Activated effector memory CD4-positive, alpha-beta T cell treated with anti-CD3 and anti-CD28 coated beads, Interleukin-2, amount 50 U/mL, for 16 hours (primary cell): ENCODE results near the gene IPO13.

Experiments used
- DNase-seq: peaks from one replicate; pipeline ENCODE4 v3.0.0-alpha.2; 2020

IPO13 gene

GRCh38 chr1:43931711-43932660 is 14.8 kb upstream of the IPO13 start:
- no peak for DNase-seq

- DNase-seq = no peak
These were observed 13.9 kb upstream of the IPO13 start for GRCh38 chr1:43932786-43933385.

GRCh38 chr1:43933386-43934100 is 13.2 kb upstream of the IPO13 start, which contains the start of gene ARTN:
Gene ARTN (plus strand): TSS chr1:43933801. CDS start chr1:43935657, 1,856 bp downstream.
- DNase-seq = no peak

- peak; percentile 83 for DNase-seq
These were observed 12.4 kb upstream of the IPO13 start for GRCh38 chr1:43934101-43934985.

- DNase-seq = no peak
These were observed 11.8 kb upstream of the IPO13 start for GRCh38 chr1:43934986-43935324.

- DNase-seq = no peak
These were observed 10.9 kb upstream of the IPO13 start for GRCh38 chr1:43935711-43936427.

GRCh38 chr1:43936431-43937151 is 10.2 kb upstream of the IPO13 start:
- DNase-seq = no peak

GRCh38 chr1:43937179-43937865 is 9.4 kb upstream of the IPO13 start:
- DNase-seq = no peak

- no peak for DNase-seq
These were observed 8.4 kb upstream of the IPO13 start for GRCh38 chr1:43938383-43938782.

- DNase-seq = no peak
These were observed 7.7 kb upstream of the IPO13 start for GRCh38 chr1:43938892-43939587.

GRCh38 chr1:43942411-43942810 is 4.3 kb upstream of the IPO13 start:
- no peak for DNase-seq

GRCh38 chr1:43944860-43945259 is 1.9 kb upstream of the IPO13 start:
- no peak for DNase-seq

- DNase-seq = no peak
These were observed 995 bp upstream of the IPO13 start for GRCh38 chr1:43945674-43946235.

- DNase-seq = no peak
These were observed 517 bp downstream of the IPO13 start for GRCh38 chr1:43947061-43947873.

- no peak for DNase-seq
These were observed 1.2 kb downstream of the IPO13 start for GRCh38 chr1:43947874-43948437.

GRCh38 chr1:43949678-43950077 is 2.9 kb downstream of the IPO13 start:
- no peak for DNase-seq

- DNase-seq = no peak
These were observed 4.6 kb downstream of the IPO13 start for GRCh38 chr1:43951021-43951985.
